Endometrial microvascular endothelial cells (primary cell): ENCODE data around the gene COLGALT1. TPM values are rescaled to one million over a fixed set of nuclear protein-coding genes. Genes with fewer than 3 reads are reported as not detected.
"Not testable (repeated sequence)": the region's sequence is repeated elsewhere in the genome, so short reads cannot be mapped to it uniquely, and the experiment has no call there.

Experiments
- in situ Hi-C: cut with HindIII; loops from 2 replicates; pipeline ENCODE4 v1.10.0; 2017; ENCODE audit warnings: low sequenced_read_pairs, low pct_unique_long_range_greater_than_20kb; ENCODE audit errors: inconsistent ontology term
- total RNA-seq: library from RNA; depleted of rRNA; stranded (reverse); fragments of >200 nt; gene quantifications from one replicate; pipeline ENCODE4 v1.2.3, GENCODE V29; 2015; ENCODE audit errors: inconsistent ontology term

COLGALT1 gene
- total RNA-seq, result 79.4 TPM

- in situ Hi-C loops, result no loop called here
Measured at GRCh38 chr19:17555480-17555928, at the start of gene COLGALT1. Gene COLGALT1, plus strand, starts transcription at chr19:17555649. Its CDS starts 65 bp downstream, at chr19:17555714.

DNA sequence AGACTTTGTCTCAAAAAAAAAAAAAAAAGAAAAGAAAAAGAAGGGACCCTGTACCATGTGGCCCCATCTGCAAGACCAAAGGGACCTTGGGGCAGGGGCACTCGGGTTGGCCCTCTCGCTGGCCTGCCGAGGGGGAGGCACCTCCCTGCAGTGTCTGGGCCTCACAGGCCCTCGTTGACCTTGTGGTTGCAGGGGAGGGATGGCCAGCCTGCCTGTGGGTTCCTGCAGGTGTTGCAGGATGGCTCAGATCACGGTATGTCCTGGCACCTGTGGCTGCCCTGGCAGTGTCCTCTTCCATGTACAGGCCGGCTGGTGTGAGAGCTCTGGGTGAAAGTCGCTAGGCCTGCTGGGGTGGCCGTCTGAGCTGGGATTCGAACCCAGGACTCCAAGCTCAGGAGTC lies 48.7 kb upstream of the COLGALT1 start:
- in situ Hi-C loops, result no loop called here

DNA sequence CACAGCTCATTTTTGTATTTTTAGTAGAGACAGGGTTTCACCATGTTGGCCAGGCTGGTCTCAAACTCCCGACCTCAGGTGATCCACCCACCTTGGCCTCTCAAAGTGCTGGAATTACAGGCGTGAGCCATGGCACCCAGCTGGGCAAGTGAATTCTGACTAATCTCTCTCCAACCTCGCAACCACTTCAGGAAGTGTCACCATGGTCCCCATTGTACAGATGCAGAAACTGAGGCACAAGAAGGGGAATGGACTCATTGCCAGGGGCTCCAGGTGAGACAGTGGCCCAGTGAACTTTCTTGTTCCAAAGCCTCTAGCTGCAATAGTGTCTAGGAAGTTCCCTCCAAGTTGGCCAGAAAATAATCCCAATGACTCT lies 46.9 kb upstream of the COLGALT1 start:
- in situ Hi-C loops, result not testable (repeated sequence)

DNA sequence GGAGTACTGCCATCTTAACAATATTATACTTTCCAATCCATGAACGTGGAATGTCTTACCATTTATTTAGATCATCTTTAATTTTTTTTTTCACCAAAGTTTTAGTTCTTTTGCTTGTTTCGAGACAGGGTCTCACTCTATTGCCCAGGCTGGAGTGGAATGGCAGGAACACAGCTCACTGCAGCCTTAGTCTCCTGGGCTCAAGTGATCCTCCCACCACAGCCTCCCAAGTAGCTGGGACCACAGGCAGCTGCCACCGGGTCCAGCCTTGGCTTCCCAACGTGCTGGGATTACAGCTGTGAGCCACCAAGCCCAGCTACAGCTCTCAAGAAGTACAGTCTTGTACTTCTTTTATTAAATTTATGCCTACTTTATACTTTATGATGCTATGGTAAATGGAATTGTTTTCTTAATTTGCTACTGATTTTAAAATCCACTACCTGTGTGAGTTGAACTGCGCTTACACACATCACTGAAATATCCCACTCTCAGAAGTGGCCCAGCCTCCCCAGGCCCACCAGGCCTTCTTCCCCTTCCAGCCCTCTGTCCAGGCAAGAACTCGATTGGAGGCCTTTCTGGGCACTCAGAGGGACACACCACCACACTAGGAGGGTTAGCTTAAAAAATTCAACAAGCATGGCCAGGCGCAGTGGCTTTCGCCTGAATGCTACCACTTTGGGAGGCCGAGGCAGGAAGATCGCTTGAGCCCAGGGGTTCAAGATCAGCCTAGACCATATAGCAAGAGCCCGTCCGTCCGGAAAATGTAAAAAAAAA lies 45.0 kb upstream of the COLGALT1 start:
- in situ Hi-C loops, result no loop called here

DNA sequence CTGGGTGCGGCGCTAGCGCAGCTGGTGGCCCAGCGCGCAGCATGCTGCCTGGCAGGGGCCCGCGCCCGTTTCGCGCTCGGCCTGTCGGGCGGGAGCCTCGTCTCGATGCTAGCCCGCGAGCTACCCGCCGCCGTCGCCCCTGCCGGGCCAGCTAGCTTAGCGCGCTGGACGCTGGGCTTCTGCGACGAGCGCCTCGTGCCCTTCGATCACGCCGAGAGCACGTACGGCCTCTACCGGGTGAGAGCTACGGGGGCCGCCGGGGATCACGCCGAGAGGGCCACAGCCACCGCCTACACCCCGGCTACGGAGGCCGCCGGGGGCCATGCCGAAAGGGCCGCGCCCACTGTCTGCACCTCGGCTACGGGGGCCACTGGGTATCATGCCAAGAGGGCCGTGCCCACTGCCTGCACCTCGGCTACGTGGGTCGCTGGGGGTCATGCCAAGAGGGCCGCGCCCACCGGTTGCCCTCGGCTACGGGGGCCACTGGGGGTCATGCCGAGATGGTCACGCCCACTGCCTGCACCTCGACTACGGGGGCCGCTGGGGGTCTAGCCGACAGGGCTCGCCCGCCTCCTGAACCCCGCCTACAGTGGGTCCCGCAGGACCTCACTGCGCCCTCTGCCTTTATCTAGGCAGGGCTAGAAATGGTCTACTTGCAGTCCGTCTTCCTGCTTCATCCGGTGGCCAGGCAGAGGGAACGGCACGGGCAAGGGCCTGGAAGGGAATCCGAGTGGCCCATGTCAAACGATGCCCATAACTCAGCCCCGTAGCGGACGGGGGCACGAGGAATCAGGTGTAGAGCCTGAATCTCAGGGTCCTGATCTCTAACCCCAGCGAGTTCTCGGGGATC lies 43.5 kb upstream of the COLGALT1 start:
- in situ Hi-C loops, result no loop called here

- in situ Hi-C loops, result no loop called here
Measured at GRCh38 chr19:17512574-17512939, 42.9 kb upstream of the COLGALT1 start.

DNA sequence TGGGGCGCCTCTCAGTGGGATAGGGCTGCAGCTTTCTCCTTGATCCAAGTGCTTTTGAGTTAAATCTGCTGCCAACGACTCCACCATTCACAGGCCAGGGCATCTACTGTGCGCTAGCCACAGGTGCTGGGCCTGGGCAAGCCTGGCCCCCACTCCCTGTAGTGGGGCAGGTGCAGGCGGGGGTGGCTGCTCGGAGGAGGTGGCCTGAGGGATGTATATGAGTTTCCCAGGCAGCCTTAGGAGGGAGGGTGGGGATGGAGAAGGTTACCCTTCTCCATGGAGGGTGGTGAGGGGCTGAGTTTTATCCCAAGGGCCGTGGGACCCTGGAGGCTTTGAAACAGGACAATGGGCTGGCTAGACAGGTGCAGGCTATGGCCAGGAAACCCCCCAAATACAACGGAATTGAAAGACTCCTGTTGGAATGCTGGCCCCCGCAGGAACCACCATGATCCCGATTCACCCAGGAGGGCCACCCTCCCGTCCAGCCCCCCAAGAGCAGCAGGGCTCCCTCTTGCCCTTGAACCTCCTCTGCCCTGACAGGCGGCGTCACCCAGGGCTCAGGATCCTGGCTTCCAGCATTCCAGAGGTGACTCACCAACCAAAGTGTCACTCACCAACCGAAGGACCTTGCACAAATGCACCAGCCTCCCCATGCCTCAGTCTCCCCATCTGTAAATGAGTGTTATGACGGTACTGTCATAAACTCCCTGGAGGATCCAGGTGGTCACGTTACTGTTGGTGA lies 39.9 kb upstream of the COLGALT1 start:
- in situ Hi-C loops, result no loop called here

DNA sequence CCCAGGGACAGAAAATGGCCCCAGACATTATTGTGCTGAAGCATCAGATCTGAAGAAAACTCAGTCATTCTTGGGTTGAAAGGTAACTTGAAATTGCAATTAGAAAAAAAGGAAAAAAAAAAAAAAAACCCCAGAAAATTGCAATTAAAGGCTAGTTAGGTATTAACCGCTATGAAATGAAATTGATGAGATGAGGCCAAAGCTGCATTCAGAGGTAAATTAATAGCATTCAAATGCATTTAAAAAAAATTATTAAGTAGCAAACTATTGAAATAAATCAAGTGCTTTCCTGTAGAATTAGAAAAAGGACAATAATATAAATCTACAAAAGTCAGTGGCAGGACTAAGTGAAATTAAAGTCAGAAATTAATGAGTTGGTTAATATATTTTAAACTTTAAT lies 37.6 kb upstream of the COLGALT1 start:
- in situ Hi-C loops, result no loop called here

DNA sequence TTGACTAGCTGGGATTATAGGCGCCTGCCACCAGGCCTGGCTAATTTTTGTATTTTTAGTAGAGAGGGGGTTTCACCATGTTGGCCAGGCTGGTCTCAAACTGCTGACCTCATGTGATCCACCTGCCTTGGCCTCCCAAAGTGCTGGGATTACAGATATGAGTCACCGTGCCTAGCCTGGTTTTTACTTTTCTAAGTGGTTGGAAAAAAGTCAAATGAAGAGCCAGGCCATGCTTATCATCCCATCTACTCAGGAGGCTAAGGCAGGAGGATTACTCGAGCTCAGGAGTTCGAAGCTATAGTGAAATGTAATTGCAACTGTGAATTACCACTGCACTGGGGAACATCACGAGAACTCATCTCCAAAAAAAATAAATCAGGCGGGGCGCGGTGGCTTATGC lies 36.8 kb upstream of the COLGALT1 start:
- in situ Hi-C loops, result not testable (repeated sequence)

GRCh38 chr19:17519967-17520366 lies 35.5 kb upstream of the COLGALT1 start:
- in situ Hi-C loops, result no loop called here

- in situ Hi-C loops, result no loop called here
Measured at GRCh38 chr19:17520865-17521264, 34.6 kb upstream of the COLGALT1 start.

GRCh38 chr19:17522988-17523872 lies 32.2 kb upstream of the COLGALT1 start:
- in situ Hi-C loops, result no loop called here

- in situ Hi-C loops, result no loop called here
Measured at GRCh38 chr19:17524651-17525050, 30.8 kb upstream of the COLGALT1 start.

GRCh38 chr19:17525141-17525540 lies 30.3 kb upstream of the COLGALT1 start:
- in situ Hi-C loops, result no loop called here

GRCh38 chr19:17526922-17527321 lies 28.5 kb upstream of the COLGALT1 start:
- in situ Hi-C loops, result no loop called here

GRCh38 chr19:17527326-17527725 lies 28.1 kb upstream of the COLGALT1 start:
- in situ Hi-C loops, result no loop called here

DNA sequence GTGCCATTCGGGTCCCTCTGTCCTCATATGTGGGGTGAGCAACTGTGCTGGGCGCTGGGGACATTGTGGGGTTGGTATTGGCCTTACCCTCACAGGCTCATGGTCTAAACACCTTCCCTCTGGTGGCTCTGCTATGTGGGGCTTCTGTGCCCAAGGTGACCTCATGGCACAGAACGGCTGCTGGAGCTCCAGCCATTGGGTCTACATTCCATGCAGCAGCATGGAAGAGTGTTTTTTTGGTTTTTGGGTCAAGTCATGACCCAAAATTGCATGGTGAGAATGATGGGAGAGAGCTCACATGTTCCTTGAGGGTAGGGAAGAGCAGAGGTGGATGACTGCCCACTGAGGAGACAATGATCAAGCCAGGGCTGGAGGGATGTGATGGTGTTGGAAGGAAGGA lies 26.8 kb upstream of the COLGALT1 start:
- in situ Hi-C loops, result no loop called here
